Retina (tissue), 1 donor: ENCODE data around the gene PBX1.

ENCODE experiments used
- DNase-seq: peaks from one replicate; pipeline ENCODE4 v3.0.0-alpha.2; 2016

PBX1 gene

DNA sequence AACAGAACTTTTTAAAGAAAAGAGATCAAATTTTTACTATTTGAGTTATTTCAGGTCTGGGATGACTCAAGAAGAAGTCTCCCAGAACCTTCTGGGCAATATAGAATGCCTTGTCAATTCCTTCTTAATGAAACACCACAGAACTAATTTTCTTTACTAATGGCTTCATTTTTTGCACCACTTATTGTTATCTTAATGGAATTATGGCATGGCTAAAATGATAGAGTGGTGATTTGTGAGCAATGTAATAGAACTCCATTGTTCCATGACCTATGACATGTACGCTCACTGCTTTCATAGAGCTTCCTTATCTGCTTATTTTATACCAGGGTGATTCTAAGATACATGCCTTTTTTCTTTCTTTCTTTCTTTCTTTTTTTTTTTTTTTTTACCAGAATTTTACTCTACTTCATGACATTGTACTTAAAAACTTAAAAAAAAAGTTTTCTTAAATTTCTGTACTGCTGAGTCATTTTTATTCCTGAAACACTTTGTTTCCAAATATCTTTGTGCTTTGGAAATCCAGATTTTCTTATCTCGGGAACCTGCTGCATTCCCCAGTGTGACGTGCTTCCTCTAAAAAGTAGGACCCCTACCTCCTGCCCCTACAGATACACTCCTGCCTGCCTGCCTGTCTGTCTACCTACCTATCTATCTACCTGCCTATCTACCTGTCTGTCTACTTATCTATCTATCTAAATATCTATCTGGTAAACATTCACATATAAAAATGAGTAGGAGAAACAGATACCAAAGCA is 284.9 kb downstream of the PBX1 start:
- no peak for DNase-seq

DNA sequence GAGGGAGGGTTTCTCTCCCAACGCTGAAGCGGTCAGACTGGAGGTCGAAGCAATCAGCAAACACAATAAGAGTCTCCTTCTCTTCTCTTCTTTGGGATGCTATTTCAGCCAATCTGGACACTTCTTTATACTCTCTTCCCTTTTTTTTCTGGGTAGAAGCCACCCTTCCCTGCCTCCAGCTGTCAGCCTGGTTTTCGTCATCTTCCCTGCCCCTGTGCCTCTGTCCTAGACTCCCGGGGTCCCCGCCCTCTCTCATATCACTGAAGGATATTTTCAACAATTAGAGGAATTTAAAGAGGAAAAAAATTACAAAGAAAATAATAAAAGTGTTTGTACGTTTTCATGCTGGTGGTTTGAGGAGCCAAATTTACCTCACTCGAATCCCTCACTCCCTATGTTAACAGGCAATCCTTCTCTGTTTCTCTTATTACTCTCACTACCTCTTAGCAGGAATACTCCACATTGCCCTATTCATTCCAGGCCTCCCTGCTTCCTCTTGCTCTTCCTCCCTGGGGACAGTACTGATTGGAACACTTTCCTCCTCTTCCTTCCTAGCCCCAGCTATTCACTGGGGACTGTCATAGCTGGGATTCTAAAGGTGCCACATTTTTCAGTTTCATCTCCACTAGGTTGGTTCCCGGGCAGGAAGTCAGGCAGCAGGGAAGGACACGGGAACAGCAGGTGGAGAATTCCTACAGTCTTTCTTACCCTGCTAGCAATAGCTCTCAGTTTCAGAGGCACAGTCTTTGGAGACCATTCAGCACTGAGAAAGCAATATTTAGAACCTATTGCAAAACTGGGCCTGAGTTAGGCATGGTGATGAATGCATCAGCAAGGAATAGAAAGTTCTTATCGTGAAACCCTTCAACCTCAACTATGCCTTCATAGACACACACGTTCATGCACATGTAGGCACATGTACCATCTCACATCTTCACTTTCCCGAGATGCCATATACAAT is 288.0 kb downstream of the PBX1 start:
- DNase-seq, result no peak

DNA sequence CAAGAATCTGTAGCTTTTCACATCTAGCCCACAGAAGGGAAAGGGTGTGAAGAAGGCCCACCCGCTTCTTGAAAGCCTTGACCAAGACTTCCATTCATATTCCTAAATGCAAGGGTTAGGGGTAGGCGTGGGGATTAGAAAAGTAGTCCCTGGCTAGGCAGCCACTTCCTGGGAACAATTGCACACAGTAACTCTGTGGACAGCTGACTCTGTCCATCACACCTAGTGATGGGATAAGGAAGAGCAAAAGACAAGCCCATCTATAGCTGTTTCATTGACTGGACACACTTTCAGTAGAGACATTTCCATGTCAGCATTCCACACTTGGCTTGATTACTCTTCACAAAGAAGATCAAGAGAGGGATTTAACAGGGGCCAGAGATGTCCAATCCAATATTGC is 294.2 kb downstream of the PBX1 start:
- no peak for DNase-seq

DNA sequence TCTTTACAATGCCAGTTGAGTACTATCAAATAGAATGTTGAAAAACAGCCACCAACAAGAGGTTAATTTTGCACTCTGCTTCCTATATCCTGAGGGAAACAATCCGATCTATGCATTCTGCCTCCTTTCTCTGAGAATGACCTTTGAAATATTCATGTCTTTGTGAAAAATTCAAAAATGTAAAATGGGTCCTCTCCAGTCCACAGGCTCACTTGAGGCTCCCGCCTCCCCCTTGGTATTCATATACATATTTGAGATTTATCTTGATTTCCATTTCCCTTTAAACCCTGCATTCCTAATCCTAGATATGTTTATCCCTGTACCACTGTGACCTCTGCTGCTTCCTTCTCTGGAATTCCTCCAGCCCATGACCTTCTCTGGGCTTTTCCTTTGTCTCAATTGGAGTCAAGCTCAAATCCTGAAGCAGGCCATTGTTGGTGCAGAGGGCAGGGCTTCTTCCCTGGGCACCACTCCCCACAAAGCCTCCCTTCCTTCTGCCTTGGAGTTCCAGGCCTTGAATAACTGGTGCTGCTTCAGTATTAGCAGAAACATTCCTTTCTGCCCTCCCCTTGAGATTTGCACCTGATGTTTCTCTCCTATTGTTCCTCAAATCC is 296.8 kb downstream of the PBX1 start:
- no peak for DNase-seq

DNA sequence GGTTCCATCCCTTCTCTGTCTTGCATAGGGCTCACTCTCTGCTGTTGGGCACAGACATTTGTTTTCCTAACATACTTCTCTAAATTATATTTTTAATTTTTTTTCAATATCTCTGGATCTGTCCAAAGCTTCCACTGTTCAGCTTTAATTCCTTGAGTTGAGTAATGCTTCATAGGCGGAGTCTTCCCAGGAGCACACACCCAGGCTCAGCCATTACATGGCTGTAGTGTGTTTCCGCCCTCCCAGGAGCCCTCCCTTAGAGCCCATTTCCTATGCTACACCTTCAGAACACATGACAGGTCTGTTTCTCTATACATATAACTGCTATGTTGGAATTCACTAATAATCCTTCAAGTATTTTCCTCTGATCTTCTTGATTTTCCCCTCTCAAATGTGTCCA is 297.4 kb downstream of the PBX1 start:
- DNase-seq, result no peak

DNA sequence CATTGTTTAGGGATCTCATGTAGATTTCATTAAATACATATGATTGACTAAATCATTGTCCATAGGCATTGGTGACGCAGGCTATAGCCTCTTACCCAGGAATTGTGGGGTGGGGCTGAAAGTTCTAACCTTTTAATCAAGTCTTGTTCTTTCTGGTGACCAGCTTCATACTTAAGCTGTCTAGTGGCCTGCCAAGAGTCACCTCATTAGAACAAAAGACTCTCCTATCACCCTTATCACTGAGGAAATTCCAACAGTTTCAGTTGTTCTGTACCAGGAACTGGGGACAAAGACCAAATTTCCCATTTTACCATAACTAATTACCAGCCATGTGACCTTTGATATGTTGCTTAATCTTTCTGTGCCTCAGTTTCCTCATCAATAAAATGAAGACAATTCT is 298.5 kb downstream of the PBX1 start:
- no peak for DNase-seq

DNA sequence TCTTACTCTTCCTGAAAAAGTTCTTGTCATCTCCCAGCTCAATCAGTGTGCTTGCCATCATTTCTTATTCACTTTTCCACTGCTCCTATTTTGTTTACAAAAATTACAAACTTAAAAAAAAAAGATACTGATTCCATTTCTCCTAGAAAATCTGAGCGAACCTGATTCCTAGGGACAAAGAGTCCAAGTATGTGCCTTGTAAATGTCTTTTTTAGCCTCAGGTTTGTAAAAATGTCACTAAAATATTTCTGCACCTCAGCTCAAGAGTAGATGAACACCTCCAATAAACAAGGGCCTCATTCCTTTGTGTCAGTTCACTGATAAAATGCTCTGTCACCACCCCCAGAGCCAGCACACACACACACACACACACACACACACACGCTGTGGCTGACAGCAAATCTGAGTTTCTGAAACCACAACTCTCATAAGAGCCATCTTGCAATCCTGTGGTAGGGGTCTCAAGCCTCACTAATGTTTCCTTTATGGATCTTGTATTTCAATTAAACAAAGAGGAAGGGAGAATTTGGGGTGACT is 299.2 kb downstream of the PBX1 start:
- DNase-seq, result no peak

DNA sequence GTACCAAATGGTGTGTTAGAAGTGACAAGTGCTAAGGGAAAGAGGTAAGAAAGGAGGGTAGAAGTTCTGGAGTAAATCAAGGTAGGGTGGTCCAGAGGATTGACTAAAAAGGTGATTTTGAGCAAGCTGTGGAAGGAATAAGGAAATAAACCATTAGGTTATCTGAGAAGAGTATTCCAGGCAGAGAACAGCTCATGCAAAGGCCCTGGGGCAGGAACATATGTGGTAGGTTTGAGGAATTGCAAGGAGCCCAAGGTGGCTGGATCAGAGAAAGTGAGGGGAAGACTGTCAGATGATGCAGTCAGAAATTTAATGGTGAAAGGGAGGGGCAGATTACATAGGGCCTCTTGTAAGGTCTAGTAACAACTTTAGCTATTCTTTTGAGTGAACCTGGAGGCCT is 302.6 kb downstream of the PBX1 start:
- DNase-seq, result no peak

DNA sequence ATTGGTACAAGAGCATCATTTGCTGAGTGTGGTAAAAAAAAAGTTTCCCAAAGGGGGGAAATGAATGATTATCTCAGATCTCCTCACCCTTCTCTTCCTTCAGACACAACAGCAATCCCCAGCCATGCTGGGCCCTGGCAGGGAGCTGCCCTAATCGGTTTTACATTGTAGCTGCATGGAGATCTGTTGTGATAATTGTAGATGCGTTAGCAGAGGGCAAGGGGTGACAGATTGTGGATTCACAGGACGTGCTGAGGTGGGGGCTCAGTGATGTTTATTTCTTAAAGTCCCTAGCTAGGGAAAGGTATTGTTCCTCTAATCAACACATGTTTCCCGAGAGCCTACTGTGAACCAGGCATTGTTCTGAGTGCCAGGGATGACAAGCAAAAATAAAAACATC is 304.1 kb downstream of the PBX1 start:
- DNase-seq, result no peak

DNA sequence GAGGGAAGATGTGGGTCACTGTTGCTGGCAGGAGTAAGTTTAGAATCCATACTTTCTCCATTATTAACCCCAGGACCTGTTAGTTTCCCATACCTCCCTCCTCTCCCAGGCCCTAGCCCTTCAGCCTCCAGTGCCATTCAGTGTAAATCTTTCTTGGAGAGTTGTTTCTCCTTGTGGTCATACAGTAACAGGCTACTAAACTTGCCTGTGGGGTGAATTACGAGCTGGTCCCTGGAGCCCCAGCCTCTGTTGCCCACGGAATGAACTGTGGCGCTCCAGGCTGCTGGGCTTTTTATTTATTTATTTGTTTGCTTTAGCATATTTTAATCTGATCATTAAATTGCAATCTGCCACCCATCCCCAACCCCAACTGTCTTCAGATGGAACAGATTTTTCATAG is 305.2 kb downstream of the PBX1 start:
- no peak for DNase-seq

DNA sequence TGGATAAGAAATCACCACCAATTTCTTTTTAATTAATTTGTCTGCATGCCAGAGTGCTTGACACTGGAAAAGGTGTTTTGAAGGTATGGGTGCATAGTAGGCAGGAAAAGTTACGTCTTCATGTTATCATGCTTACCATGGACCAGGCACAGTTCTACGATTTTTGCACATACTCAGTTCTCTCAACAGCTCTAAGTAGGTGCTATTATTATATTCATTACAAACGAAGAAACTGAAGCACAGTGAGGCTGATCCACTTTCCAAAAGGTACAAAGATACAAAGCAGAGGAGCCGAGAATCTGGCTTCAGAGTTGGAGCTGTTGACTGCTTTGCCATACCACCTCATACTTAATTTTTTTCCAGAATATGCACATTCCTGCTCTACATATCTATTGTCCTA is 306.4 kb downstream of the PBX1 start:
- DNase-seq, result no peak

DNA sequence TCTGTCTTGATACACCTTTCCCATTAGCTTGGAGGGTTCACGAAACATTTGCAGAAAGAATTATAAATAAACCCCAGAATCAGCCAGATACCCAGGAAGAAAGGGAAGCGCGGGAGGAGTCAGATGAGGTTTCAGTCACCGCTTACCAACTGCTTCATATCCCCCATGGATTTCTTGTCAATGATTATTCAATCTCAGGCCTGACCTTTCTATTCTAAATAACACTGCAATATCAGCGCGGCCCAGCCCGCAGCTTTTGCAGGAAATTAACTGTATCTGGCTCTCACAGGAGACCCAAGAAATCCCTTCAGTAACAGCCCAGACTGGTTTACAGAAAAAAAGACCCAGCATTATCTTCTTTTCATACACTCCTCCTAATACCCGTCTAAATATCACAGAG is 308.6 kb downstream of the PBX1 start:
- DNase-seq, result no peak

DNA sequence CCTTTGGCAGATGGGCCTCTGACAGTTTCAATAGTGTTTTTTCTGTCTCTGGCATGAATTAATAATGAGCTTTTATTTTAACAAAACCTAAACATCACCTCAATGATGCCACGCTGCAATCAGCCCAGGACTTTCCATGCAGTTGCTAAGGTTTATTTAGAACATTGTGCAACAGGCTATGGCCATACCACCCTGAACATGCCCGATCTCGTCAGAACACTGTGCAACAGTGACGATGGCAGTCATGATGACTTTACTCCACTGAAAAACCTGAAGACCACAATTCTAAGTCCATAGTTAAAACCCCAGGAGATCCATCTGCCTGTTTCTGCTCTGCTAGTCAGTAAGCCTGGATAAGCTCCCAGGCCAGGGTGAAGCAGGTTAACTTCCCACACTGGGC is 310.0 kb downstream of the PBX1 start:
- no peak for DNase-seq

DNA sequence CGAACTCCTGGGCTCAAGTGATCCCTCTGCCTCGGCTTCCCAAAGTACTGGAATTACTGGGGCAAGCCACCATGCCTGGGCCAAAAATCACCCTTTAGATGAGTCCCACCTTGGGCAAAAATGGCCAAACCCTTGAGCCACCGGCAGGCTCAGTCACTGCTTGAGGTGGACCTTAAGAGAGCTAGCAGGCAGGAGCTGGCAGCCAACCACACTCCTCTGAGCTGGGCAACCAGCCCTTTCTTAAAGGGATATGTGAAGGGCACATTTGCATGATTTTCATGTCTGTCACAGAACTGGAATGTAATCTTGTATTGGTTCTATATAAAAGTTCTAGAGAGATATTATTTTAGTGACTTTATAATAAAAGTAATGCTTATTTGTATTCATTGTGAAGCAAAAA is 316.5 kb downstream of the PBX1 start:
- no peak for DNase-seq

DNA sequence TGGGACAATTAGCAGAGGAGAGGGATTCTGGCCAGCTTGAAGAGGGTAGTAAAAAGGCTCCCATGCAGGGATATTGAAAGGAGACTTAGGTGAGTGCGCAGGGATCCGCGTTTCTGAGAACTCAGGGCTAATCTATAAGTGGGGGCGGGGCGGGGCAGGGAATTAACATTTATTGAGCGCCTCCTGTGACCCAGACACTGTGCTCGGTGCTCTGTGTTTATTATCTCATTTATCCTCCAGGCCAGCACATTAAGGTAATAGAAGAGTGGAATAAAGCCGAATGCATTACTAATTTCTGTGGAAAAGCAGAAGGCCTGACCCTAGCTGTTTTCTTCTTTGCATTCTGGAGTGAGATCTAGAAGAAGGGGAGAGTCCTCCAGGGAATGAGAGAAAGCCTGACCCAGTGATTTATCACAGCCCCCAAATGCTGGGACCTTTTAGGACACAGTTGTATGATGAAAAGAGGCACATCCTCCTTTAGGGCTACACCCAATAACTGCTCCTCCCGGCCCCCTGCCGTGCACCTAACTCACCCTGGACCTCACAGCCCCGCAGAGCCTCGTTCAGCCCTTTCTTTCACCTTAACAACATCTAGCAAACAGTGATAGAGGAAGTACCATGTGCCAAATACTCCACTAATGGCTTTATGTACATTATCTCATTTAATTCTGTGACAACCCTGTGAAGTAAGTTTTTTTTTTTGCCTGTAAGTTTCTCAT is 317.6 kb downstream of the PBX1 start:
- no peak for DNase-seq

DNA sequence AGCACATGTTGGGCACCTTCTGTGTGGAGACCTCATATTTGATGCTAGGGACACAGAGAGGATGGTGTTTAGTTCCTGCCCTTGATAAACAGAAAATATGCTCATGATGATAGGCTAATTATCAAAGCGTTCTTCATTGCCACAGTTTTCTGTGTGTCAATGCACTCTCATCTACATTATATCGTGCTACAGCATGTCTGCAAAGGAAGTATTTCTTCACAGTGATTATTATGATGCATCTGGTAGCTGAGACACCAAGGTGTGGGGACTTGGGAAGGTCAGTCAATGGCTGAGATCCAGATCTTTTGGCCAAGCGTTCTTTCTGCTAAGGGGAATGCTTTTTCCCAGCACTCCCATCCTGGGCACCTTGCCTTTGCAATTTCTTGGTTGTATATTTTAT is 321.2 kb downstream of the PBX1 start:
- no peak for DNase-seq

DNA sequence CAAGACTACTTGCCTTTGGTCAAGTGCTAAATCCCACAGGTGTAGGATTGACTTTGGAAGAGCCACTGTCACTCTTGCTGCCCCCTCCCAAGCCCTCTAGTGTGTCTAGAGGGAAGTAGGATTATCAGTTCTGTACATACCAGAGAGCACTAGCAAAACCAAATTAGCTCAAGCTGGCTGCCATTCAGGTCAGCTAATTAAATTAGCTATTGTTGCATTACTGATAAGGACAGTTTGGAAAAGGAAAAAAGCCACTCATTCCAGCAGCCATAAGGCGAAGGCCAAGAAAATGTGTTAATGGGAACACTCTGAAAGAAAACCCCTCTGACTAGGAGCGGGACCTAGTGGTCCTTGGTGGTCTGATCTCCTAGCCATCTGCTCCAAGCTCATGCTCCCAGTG is 321.7 kb downstream of the PBX1 start:
- no peak for DNase-seq

DNA sequence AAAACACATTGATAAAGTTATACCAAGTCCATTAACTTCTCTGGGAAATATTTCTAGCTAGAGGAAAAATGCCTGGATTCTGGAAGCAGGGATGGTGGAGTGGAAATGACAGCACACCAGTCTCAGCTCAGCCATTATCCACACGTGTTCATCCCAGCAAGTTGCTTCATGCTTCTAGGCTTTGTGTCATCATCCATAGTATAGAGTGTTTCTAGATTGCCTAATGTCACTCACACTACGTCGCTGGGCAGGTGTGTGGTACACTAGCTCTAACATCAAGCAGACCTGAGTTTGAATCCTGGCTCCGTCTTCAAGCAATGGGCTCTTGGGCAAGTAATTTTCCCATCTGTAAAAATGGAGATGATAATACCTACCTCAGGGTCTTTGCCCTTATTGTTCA is 326.3 kb downstream of the PBX1 start:
- no peak for DNase-seq

DNA sequence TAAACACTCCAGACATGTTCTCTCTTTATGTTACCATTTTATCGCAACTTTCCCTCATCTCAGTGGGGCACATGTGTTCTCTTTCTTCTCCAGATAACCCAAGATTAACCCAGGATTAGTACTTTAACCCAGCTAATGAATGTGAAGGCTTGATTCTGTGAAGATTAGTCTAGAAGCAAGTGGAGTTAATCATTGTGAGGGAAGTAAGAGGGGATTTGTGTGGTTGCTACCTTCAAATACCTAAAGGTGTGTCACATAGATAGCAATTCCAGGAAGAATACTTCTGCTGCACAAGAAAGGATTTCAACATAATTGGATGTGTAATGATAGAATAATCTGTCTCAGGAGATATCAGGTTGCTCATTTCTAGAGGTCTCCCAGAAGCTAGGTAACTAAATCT is 327.1 kb downstream of the PBX1 start:
- no peak for DNase-seq

DNA sequence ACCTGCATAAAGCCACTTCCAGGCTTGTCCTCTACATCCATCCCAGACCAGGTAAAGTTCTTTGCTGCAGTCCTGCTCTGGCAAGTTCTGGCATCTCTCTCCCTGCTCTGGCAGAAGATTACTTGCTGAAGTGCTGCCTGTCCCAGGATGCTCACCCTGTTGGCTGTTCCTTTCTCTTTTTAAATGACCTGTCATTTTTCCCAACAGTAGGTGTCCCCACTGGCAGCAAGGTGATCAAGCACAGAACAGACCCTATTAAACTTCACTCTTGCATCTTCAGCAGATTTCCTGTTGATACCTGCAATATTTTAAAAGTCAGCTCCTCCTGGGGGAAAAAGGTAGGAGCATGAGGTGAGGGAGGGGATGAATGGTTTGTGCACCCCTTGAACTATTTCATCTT is 332.6 kb downstream of the PBX1 start:
- no peak for DNase-seq

DNA sequence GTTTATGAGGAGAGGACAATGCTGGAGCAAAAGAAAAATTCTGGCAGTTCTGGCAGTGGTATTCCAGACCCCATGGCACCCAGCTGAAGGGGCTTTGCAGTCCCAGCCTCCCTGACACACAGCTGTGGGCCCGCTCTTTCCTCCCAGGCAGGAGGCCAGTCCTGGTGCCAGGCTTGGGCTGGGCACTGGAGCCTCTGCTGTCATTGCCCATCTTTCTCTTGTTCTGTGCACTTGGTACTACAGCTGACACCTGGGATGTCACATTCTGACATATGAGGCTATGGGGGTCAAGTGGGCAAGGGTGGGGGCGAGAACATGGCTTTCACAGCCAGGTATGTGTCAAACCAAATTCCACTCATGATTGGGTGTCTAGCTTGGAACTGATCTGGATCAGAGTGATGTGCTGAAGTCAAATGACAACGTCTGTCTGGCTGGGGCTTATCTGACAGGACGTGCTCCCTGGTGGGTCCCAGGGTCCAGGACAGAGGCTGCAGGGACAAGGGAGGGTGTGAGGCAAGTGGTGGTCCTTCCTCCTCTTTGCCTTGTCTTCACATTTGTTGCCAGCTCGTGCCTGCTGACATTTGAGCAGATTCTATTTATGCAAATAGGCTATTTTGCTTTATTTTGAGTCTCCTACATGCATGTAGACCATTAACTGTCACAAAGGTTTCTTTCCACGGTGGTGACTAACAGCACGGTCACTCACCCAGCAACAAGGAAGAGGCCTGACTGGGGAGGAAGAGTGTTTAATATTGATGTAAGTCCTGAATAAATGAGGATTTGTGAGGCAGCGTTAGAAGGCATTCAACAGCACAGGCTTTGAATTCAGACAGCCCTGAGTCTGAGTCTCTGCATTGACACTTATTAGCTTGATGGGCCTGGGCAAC is 336.3 kb downstream of the PBX1 start:
- DNase-seq, result peak; percentile 21

DNA sequence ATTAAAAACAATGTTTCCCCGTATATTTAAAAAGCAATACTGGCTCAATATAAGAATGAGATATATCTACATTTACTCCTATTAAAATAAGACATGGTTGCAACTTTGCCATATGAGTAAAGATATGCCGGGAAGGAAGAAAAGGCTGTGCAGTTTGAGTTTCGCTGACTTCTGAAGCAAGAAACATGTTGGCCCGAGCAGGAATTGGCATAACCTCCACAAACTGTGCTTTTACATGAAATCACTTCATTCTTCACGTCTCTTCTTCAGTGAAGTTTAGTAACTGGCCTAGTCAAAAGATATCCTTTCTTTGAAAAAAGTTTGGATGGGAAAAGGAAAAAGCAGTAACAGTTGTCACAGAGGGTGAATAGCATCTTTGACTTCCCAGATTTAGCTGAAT is 342.0 kb downstream of the PBX1 start:
- no peak for DNase-seq
